GM12892 (cell line): ENCODE measurements around the gene KIRREL1.

Source experiments
- POLR2A ChIP-seq: IDR thresholded peaks from 2 replicates; pipeline ENCODE4 v1.6.1; 2011; ENCODE audit warnings: low read depth, low read length, control low read depth
- TAF1 ChIP-seq: IDR thresholded peaks from 2 replicates; pipeline ENCODE4 v1.6.1; 2011; ENCODE audit warnings: low read depth, mild to moderate bottlenecking, control low read depth, low read length, borderline replicate concordance

- TF ChIP-seq POLR2A (no peak), TAF1 (no peak)
These were observed 155.7 kb downstream of the KIRREL1 start for GRCh38 chr1:158149175-158149574.
